GM23338 (cell line): Measurements from ENCODE around the gene RMDN3. TPM values are rescaled to one million over a fixed set of nuclear protein-coding genes. Genes with fewer than 3 reads are reported as not detected.

Experiments
- ATAC-seq: fragments of 200-7000 bp; cut with Tn5 transposase; 3 replicates; pipeline ENCODE4 v1.9.1; 2020
- DNase-seq: peaks from one replicate; pipeline ENCODE4 v3.0.0-alpha.2; 2015; ENCODE audit warnings: low spot score
- H2AFZ ChIP-seq: fragments of 200-600 bp; sonication (generic); 2 replicates; pipeline ENCODE4 v1.8.0; 2016; ENCODE audit warnings: antibody characterized with exemption, mild to moderate bottlenecking, moderate library complexity
- H3F3A ChIP-seq: fragments of 200-600 bp; sonication (generic); replicated peaks from 2 replicates; pipeline ENCODE4 v1.8.0; 2017; ENCODE audit warnings: antibody characterized with exemption, mixed run types, low read depth
- H3K27ac ChIP-seq: fragments of 200-600 bp; sonication (generic); 2 replicates; pipeline ENCODE4 v1.6.1; 2016; ENCODE audit warnings: low read depth
- H3K27me3 ChIP-seq: fragments of 200-600 bp; sonication (generic); 2 replicates; pipeline ENCODE4 v1.8.0; 2016; ENCODE audit warnings: mild to moderate bottlenecking, mixed run types, moderate library complexity; ENCODE audit not compliant: insufficient read depth
- H3K36me3 ChIP-seq: fragments of 200-600 bp; sonication (generic); 2 replicates; pipeline ENCODE4 v1.8.0; 2016; ENCODE audit warnings: mild to moderate bottlenecking; ENCODE audit not compliant: insufficient read depth
- H3K4me1 ChIP-seq: fragments of 200-600 bp; sonication (generic); 2 replicates; pipeline ENCODE4 v1.8.0; 2016; ENCODE audit warnings: mild to moderate bottlenecking, moderate library complexity; ENCODE audit not compliant: insufficient read depth
- H3K4me2 ChIP-seq: fragments of 200-600 bp; sonication (generic); 2 replicates; pipeline ENCODE4 v1.7.1; 2017; ENCODE audit warnings: mixed run types
- H3K4me3 ChIP-seq: fragments of 200-600 bp; sonication (generic); 2 replicates; pipeline ENCODE4 v1.6.1; 2016; ENCODE audit warnings: mixed run types
- H3K79me2 ChIP-seq: fragments of 200-600 bp; sonication (generic); replicated peaks from 2 replicates; pipeline ENCODE4 v1.8.0; 2017; ENCODE audit warnings: mild to moderate bottlenecking; ENCODE audit not compliant: insufficient read depth
- H3K9me2 ChIP-seq: fragments of 200-600 bp; sonication (generic); 2 replicates; pipeline ENCODE4 v1.8.0; 2017; ENCODE audit not compliant: insufficient read depth
- H4K20me1 ChIP-seq: fragments of 200-600 bp; sonication (generic); replicated peaks from 2 replicates; pipeline ENCODE4 v1.8.0; 2017; ENCODE audit warnings: mild to moderate bottlenecking; ENCODE audit not compliant: insufficient read depth
- H3K27ac Mint-ChIP-seq: 2 replicates; pipeline ENCODE4 v1.8.0; 2020; ENCODE audit warnings: inconsistent platforms, mild to moderate bottlenecking, moderate library complexity, mixed read lengths
- H3K27me3 Mint-ChIP-seq: 3 replicates; pipeline ENCODE4 v1.8.0; 2022; ENCODE audit warnings: low read depth, mild to moderate bottlenecking, moderate library complexity, mixed read lengths, inconsistent platforms; ENCODE audit not compliant: insufficient read depth, poor library complexity
- H3K36me3 Mint-ChIP-seq: 3 replicates; pipeline ENCODE4 v1.8.0; 2021; ENCODE audit warnings: low read depth, mild to moderate bottlenecking, inconsistent platforms, moderate library complexity, mixed read lengths
- H3K4me1 Mint-ChIP-seq: 3 replicates; pipeline ENCODE4 v1.8.0; 2020; ENCODE audit warnings: mild to moderate bottlenecking, inconsistent platforms, mixed read lengths
- H3K4me3 Mint-ChIP-seq: 3 replicates; pipeline ENCODE4 v1.8.0; 2021; ENCODE audit warnings: moderate library complexity, mild to moderate bottlenecking, inconsistent platforms, mixed read lengths
- H3K9me3 Mint-ChIP-seq: 3 replicates; pipeline ENCODE4 v1.8.0; 2020; ENCODE audit warnings: moderate library complexity, mild to moderate bottlenecking, inconsistent platforms, mixed read lengths
- CREB1 ChIP-seq: fragments of 250-450 bp; sonication (Bioruptor Pico); IDR thresholded peaks from 2 replicates; pipeline ENCODE4 v1.5.0; 2020; ENCODE audit warnings: low read depth, mild to moderate bottlenecking, moderate library complexity
- CTCF ChIP-seq, 2 experiments: fragments of 200-600 bp in 1 of 2; sonication (generic) in 1 of 2; conservative IDR thresholded peaks; 2 replicates each; pipeline versions ENCODE4 v1.5.1 to v1.6.1; 2016 to 2017; ENCODE audit warnings: antibody characterized with exemption in 2 of 2, low read depth in 2 of 2, mild to moderate bottlenecking in 2 of 2, moderate library complexity in 1 of 2
- EZH2phosphoT487 ChIP-seq: fragments of 200-600 bp; sonication (generic); IDR thresholded peaks from one replicate; pipeline ENCODE4 v1.8.1; 2018; ENCODE audit warnings: antibody characterized with exemption; ENCODE audit not compliant: unreplicated experiment
- NANOG ChIP-seq: IDR thresholded peaks from 2 replicates; pipeline ENCODE4 v1.6.1; 2016; ENCODE audit warnings: antibody characterized with exemption, borderline replicate concordance
- POLR2AphosphoS5 ChIP-seq: IDR thresholded peaks from 2 replicates; pipeline ENCODE4 v1.6.1; 2016; ENCODE audit warnings: antibody characterized with exemption, low read depth
- STAT1 ChIP-seq: IDR thresholded peaks from one replicate; pipeline ENCODE4 v1.6.1; 2016; ENCODE audit warnings: antibody characterized with exemption; ENCODE audit not compliant: unreplicated experiment
- ZNF462 ChIP-seq: fragments of 250-450 bp; sonication (Bioruptor Pico); IDR thresholded peaks from 2 replicates; pipeline ENCODE4 v1.5.0; 2020; ENCODE audit warnings: mild to moderate bottlenecking, moderate library complexity
- polyA plus RNA-seq: library from polyadenylated mRNA; unstranded; fragments of >200 nt; fragmentation: Nextera tagmentation; extraction: Ambion mirVana; gene quantifications from 2 replicates; pipeline ENCODE4 v1.2.1, GENCODE V29; 2016
- total RNA-seq: library from RNA; depleted of rRNA; stranded (reverse); fragments of >200 nt; shearing (Covaris generic); gene quantifications from 2 replicates; pipeline ENCODE4 v1.2.3, GENCODE V29; 2014

The RMDN3 gene
- total and polyA plus RNA-seq, 2 experiments from 2014 or later, result 15.6 to 17.0 TPM

- Histone ChIP-seq H3F3A (0 out of 2 replicates have a peak, but pooled peaks cover 2% of the 10 kb centered on the region), H3K27ac (no peak overlapping the region), H2AFZ (no peak overlapping the region), H4K20me1 (no peaks in the 10 kb centered on the region), H3K9me2 (no peaks in the 10 kb centered on the region), H3K36me3 (no peaks in the 10 kb centered on the region; the same call in 1 of the 2 replicates), H3K4me1 (peaks cover 3% of the 10 kb centered on the region), H3K4me2 (no peak overlapping the region), H3K27me3 (no peaks in the 10 kb centered on the region), H3K79me2 (peaks cover 24% of the 10 kb centered on the region), H3K4me3 (no peak overlapping the region)
- no peak for ATAC-seq
- no peak overlapping the region for H3K4me3 Mint-ChIP-seq
- H3K27ac Mint-ChIP-seq, result no peak overlapping the region
- H3K9me3 Mint-ChIP-seq, result no peaks in the 10 kb centered on the region
- peaks cover 12% of the 10 kb centered on the region for H3K36me3 Mint-ChIP-seq
- TF ChIP-seq NANOG (no peak), STAT1 (no peak), CTCF (conservative IDR thresholded peaks at IDR 0.05; ENCODE audit: low read depth in 2 of 2) (no peak), EZH2phosphoT487 (no peak), CREB1 (CRISPR knock-in tag) (no peak), POLR2AphosphoS5 (no peak), ZNF462 (CRISPR knock-in tag) (no peak)
- H3K27me3 Mint-ChIP-seq, result peaks cover 4% of the 10 kb centered on the region
- no peak for DNase-seq
- H3K4me1 Mint-ChIP-seq, result peaks cover 24% of the 10 kb centered on the region
Observed at GRCh38 chr15:40751745-40752144, 3.3 kb downstream of the RMDN3 start.
